Measurements from ENCODE around the gene GARRE1.

The GARRE1 gene

DNA sequence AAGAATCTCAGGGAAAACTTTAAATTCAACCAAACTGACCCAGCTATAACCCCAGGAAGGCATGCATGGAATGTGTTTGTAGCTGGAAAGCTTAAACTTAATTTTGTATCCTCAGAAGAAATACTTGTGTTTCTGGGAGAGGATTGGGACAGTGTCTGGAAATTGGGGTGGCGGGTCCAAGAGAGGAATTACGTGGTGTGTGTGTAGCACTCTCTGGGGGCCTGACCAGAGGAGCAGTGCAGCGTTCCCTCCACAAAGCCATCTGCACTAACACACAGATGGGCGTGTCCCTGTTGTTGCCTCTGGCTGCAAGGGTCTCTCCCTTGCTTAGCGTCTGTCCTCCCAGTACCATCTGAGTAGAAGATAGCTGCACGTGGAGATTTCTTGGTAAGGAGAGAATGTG is 6.4 kb downstream of the GARRE1 start:
- H3K36me3 ChIP-seq: no peaks in the 10 kb centered on the region; the same call in 1 of the 2 replicates
- no peak overlapping the region for H3K4me3 ChIP-seq (ENCODE audit: low read depth, low read length)
- H3K27me3 ChIP-seq (ENCODE audit: insufficient read depth, low read depth, severe bottlenecking): no peaks in the 10 kb centered on the region
- peak overlapping the region; percentile 56 for H3K27ac ChIP-seq
- H3K9me3 ChIP-seq (ENCODE audit: severe bottlenecking): no peaks in the 10 kb centered on the region
- DNase-seq: peak; percentile 64
- TF ChIP-seq, protein P1, sequence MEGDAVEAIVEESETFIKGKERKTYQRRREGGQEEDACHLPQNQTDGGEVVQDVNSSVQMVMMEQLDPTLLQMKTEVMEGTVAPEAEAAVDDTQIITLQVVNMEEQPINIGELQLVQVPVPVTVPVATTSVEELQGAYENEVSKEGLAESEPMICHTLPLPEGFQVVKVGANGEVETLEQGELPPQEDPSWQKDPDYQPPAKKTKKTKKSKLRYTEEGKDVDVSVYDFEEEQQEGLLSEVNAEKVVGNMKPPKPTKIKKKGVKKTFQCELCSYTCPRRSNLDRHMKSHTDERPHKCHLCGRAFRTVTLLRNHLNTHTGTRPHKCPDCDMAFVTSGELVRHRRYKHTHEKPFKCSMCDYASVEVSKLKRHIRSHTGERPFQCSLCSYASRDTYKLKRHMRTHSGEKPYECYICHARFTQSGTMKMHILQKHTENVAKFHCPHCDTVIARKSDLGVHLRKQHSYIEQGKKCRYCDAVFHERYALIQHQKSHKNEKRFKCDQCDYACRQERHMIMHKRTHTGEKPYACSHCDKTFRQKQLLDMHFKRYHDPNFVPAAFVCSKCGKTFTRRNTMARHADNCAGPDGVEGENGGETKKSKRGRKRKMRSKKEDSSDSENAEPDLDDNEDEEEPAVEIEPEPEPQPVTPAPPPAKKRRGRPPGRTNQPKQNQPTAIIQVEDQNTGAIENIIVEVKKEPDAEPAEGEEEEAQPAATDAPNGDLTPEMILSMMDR (IDR thresholded peaks at IDR 0.05; ENCODE audit: low read depth, low read length): no peak

GRCh38 chr19:34261334-34262109 is 7.2 kb downstream of the GARRE1 start:
- Histone ChIP-seq H3K36me3 (no peaks in the 10 kb centered on the region; the same call in 1 of the 2 replicates), H3K9me3 (ENCODE audit: severe bottlenecking) (no peaks in the 10 kb centered on the region), H3K27me3 (ENCODE audit: insufficient read depth, low read depth, severe bottlenecking) (no peaks in the 10 kb centered on the region), H3K27ac (peak overlapping the region; percentile 56; the same call in 1 of the 2 replicates), H3K4me3 (ENCODE audit: low read depth, low read length) (no peak overlapping the region)
- TF ChIP-seq, protein P1 (IDR thresholded peaks at IDR 0.05; ENCODE audit: low read depth, low read length): no peak
- DNase-seq: peak; percentile 52

DNA sequence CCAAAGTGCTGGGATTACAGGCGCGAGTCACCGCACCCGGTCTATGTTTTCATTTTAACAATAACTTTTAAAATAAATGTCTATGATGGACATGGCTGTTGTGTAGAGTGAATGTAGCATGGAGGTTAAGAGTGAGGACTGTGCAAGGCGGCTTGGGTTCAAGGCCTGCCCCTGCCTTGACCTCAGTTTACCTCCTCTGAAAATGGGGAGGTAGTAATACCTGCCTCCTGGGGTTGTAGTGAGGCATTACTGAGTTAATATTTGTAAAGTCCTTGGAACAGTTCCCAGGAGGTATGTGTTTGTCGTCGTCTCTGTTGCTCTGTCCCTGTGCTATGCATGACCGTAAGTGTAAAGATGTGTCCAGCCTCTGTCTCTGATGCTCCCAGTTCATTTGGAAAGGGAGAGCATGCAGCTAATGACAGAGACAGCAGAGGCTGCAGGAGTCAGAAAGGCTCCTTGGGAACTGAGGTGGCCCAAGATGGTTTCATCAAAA is 9.4 kb downstream of the GARRE1 start:
- Histone ChIP-seq H3K4me3 (ENCODE audit: low read depth, low read length) (no peak overlapping the region), H3K36me3 (no peaks in the 10 kb centered on the region), H3K27ac (no peak overlapping the region), H3K9me3 (ENCODE audit: severe bottlenecking) (no peaks in the 10 kb centered on the region), H3K27me3 (ENCODE audit: insufficient read depth, low read depth, severe bottlenecking) (no peaks in the 10 kb centered on the region)
- DNase-seq: no peak
- TF ChIP-seq, protein P1 (IDR thresholded peaks at IDR 0.05; ENCODE audit: low read depth, low read length): no peak

DNA sequence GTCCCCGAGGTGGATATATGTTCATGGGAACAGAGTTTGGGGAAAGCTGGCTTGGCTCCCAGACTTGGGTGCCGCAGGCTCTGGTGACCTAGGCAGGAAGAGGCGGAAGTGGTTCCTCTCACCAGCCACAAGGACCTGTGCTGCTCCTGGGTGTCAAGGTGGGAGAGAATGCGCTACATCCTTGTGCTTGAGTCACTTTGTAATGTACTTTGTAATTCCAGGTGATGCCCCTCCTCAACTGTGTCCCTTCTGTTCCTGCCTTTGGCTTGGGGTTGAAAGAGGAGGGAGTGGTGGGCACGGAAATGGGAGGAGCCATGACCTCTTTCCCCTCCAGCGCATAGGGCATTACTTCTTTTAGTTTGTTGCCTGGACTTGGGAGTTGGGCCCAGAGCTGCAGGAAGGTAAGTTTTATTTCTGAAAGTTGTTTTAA is 10.9 kb downstream of the GARRE1 start:
- no peak for DNase-seq
- Histone ChIP-seq H3K27ac (no peak overlapping the region), H3K36me3 (no peaks in the 10 kb centered on the region), H3K4me3 (ENCODE audit: low read depth, low read length) (no peak overlapping the region), H3K27me3 (ENCODE audit: insufficient read depth, low read depth, severe bottlenecking) (no peaks in the 10 kb centered on the region), H3K9me3 (ENCODE audit: severe bottlenecking) (no peaks in the 10 kb centered on the region)
- TF ChIP-seq, protein P1 (IDR thresholded peaks at IDR 0.05; ENCODE audit: low read depth, low read length): no peak

DNA sequence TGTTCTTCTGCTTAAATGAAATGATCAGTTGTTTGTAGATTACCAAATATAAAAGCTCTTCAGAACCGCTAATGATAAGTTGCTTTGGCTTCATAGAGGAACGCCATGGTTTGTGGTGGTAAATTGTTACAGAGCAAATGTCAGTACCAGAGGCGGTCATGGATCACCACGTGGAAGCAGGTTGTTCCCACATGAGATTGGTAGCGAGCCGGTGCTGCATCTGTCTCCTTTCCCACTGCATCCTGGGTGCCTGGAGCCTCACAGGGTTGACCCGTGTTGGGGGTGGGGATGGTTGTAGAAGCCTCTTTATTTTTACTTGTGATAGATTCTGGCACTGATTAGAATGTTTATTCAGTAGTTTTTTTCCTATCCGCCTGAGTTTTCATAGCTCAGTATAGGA is 14.7 kb downstream of the GARRE1 start:
- TF ChIP-seq, protein P1 (IDR thresholded peaks at IDR 0.05; ENCODE audit: low read depth, low read length): no peak
- Histone ChIP-seq H3K27ac (no peak overlapping the region), H3K36me3 (no peaks in the 10 kb centered on the region), H3K9me3 (ENCODE audit: severe bottlenecking) (no peaks in the 10 kb centered on the region), H3K4me3 (ENCODE audit: low read depth, low read length) (no peak overlapping the region), H3K27me3 (ENCODE audit: insufficient read depth, low read depth, severe bottlenecking) (no peaks in the 10 kb centered on the region)
- DNase-seq: no peak
